ENCODE results near the gene CAPN12.

CAPN12 gene

DNA sequence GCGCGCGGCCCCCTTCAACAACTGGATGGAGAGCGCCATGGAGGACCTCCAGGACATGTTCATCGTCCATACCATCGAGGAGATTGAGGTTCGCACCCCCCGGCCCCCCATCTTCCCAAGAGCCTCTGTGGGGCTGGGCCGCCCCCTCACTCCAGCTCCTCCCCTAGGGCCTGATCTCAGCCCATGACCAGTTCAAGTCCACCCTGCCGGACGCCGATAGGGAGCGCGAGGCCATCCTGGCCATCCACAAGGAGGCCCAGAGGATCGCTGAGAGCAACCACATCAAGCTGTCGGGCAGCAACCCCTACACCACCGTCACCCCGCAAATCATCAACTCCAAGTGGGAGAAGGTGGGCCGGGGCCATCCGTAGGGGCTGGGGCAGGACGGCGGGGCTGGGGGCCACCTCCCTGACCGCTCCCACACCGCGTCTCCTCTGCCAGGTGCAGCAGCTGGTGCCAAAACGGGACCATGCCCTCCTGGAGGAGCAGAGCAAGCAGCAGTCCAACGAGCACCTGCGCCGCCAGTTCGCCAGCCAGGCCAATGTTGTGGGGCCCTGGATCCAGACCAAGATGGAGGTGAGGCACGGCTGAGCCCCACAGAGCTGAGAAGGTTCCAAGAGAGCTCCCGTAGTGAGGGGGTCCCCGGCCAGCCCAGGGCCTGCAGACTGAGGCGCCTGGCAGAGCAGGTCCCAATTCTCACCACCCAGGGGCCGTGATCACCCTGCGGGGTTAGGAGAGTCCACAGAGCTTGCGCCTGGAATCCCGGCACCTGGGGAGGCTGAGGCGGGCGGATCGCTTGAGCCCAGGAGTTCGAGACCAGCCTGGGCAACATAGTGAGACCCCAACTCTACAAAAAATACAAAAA lies 20.1 kb downstream of the CAPN12 start:
- DNase-seq (ENCODE audit: low read depth): no peak

DNA sequence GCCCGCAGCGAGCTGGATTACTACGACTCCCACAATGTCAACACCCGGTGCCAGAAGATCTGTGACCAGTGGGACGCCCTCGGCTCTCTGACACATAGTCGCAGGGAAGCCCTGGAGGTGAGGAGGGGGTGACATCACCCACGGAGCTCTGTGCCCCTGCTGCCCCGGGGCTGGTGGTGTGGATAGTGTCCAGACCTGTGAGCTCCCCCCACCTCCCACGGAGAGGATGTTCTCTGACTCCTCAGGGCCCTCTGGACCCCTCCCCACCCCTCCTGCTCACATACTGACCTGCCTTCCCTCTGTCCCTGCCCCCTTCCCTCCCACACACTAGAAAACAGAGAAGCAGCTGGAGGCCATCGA lies 20.7 kb downstream of the CAPN12 start:
- DNase-seq (ENCODE audit: low read depth): no peak

DNA sequence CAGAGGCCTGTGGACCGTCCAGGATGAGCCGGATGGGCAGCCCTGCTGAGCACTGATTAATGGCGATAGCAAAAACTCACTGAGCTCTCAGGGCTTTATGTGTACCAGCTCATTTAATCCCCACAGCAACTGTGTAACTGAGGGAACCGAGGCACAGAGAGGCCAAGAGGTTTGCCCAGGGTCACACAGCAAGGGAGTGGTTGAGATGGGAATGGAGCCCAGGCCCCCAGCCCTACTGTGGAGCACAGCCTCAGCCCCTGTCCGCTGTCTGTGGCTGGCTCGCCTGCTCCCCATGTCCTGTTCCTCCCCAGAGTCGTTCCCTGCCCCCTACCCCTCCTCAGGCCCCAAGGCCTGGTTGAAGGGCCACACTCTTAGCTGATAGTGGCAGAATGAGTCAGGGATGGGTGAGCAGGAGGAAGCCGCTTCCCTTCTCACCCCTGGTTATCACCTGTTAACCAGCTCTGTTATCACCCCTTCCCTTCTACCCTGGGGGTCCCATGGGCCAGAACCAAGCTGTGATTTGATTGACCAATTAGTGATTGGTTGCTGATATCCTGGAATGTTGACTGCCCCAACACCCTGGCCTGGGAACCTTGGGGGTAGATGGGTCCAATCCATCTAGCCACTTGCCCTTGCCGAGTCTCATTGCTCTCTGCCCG lies 21.2 kb downstream of the CAPN12 start:
- DNase-seq (ENCODE audit: low read depth): no peak

DNA sequence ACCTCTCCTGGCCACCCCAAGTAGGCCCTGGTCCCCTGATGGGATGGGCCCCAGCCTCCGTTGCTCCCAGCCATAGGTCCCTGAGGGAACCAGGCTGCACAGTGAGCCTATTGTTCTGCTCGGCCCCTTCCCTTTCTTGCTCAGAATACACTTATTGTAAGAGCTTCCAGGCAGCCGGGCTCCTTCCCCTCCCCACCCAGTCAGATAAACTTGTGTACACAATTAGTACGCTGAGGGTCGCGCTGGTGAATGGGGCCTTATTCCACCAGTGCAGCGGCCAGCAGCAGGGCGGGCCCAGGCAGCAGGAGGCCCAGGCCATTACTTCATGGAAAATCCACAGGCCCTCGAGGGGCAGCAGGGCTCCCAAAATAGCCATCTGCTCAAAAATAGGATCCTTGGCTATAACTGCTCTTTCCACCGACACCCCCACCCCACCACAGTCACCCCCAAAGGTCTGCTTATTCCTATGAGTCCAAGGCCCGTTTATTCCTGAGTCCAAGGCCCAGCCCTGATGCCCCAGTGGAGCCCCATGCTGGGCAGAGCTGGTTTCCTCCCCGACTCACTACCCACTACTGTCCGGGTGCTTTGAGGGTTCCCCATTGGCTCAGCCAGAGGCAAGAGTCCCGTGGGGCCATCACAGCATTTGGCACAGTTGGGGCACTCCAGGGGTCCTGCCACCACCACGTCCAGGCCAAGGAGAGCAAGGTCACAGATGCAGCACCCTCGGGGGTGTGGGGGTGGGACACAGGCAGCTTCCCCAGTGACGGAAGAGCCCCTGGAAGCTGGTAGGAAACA lies 22.1 kb downstream of the CAPN12 start:
- no peak for DNase-seq (ENCODE audit: low read depth)

DNA sequence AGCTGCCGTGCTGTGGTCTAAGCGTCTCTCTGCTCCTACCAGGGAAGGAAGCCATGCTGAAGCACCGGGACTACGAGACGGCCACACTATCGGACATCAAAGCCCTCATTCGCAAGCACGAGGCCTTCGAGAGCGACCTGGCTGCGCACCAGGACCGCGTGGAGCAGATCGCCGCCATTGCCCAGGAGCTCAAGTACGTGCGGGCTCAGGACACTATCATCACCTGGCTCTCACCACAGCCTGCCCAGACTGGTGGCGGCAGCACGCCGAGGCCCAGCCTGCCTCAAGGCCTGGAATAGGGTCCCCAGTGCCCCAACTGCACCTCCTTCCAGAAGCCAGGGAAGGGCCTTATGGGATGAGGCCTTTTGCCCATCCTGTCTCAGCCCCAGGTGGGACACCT lies 22.8 kb downstream of the CAPN12 start:
- no peak for DNase-seq (ENCODE audit: low read depth)

DNA sequence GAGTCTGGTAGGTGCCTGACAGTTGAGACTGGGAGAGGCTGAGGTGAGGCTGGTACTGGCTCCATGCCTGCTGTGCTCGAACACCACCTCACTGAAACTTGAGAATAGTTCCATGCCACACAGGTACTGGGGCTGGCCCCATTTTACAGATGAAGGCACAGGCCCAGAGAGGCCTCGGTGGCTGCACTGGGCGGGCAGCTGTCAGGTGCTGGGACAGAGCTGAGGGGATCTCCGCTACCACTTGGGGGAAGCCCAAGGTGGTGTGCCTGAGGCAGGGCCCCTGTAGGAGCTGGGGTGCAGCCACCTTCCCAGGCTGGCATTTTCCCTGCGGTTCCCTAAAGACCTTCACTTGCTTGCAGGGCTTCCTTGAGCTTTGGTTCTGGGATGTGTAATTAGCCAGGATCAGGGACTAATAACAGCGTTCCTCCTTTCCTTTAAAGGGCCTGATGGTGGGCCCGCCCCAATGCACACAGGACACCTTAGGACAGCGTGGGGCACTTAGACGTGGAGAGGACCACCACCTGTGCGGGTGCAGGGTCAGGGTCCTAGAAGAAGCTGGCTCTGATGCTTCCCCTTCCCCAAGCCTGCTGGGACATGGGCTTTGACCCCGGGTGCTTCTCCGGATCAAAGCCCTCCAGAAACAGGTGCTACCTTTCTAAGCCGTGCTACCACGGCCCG lies 23.6 kb downstream of the CAPN12 start:
- DNase-seq (ENCODE audit: low read depth): no peak

DNA sequence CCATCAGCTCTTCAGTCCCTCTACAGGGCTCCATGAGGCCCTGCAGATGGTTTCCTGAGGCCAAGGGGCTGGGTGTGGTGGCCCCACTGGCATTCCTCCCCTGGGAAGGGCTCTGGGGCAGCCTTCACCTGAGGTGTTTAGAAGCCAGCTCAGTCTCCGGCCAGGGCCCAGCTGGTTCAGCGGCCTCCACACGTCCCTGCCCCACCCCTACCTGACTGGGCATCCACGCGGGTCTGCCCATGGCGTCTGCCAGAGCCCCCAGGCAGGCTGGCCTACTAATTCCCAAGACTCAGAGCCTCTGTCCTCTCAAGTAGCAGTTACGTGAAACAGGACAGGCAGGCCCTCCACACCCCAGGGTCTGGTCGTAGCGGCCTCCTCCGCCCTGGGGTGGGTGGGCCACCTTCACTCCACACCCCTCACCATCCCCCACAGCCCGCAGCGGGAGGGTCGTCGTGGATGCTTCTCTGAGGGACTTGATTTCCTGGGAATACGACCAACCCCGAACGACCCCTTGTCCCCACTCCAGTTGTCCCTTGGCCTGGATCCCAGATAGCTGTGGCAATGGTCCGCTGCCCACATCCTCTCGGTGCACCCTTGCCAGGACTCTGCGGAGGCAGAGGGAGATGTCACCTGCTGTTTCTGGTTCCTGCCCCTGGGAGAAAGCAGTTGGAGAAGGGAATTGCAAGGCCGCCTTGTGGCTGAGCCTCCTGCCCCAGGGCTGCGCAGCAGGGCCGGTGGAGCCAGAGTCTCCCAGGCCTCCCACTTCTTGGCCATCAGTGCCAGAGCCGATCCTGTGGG lies 24.3 kb downstream of the CAPN12 start:
- no peak for DNase-seq (ENCODE audit: low read depth)

DNA sequence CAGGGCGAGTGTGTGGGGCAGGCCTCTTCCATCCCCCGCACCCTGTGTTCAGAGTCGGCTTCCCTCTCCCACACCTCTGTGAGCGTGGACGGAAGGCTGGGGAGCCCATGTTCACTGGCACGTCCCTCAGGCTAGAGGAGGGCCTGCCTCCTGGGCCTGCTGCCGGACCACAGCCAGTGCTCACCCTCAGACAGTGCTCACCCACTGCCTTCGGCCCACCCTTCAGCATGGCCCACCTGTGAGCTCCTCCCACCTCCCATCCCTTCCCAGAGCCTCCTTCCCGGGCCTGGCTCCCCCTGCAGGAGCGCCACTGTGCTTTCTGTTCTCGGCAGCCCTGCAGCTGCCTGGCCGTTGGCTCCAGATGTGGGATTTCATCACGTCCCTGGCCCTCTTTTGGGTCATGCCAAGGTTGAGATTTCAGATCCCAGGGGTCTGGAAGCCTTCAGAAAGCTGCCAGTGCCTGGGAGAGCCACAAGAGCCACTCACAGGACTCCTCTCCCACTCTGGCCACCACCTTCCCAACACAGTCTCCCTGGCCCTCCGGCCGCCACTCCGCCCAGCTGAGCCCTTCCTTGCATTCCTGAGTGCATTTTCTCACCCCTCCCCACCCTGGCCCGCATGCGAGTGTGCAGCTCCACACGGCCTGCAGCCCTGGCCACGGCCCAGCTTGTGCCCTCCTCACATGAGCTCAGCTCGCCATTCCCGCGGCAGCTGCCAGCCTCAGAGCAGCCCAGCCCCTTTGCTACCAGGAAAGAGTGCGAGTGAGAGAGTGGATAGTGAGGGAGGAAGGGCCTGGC lies 25.3 kb downstream of the CAPN12 start:
- DNase-seq (ENCODE audit: low read depth): no peak

DNA sequence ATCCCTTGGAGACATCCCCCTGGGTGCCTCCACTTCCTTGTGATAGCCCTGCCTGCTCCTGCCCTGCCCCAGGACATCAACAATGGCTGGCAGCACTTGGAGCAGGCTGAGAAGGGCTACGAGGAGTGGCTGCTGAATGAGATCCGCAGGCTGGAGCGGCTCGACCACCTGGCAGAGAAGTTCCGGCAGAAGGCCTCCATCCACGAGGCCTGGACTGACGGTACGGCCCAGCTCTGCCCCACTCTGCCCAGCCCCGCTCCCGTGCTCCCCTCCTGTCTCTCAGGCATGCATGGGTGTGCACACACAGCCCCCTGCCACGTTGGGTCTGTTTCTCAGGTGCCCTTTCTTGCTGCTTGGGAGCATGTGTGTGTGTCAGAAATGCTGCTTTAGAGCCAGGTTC lies 26.4 kb downstream of the CAPN12 start:
- no peak for DNase-seq (ENCODE audit: low read depth)

DNA sequence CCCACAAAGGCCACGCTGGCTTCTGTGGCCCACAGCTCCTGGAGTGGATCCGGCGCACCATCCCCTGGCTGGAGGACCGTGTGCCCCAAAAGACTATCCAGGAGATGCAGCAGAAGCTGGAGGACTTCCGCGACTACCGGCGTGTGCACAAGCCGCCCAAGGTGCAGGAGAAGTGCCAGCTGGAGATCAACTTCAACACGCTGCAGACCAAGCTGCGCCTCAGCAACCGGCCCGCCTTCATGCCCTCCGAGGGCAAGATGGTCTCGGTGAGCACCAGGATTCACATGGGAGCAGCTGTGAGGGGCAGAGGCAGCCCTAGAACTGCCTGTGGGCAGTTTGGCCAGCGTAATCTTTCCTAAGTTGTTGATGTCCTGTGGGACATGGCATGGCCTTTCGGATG lies 27.2 kb downstream of the CAPN12 start:
- no peak for DNase-seq (ENCODE audit: low read depth)

DNA sequence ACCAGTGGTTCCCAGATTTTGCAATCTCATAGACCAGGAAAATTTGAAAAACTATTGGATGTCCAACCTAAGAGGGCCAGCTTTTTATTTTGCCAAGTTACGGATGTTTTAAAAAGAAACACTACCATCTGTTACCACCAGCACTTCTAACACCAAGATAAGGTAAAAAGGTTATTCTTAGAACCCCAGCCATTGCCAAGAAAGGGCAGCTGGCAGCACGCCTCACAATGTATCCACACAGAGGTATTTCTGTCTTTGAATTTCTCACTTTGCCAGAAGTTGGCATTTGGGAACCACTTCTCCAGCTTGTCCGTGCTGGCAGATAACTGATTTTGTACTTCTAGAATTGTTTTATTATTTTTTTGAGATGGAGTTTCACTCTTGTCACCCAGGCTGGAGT lies 28.7 kb downstream of the CAPN12 start:
- DNase-seq (ENCODE audit: low read depth): no peak

DNA sequence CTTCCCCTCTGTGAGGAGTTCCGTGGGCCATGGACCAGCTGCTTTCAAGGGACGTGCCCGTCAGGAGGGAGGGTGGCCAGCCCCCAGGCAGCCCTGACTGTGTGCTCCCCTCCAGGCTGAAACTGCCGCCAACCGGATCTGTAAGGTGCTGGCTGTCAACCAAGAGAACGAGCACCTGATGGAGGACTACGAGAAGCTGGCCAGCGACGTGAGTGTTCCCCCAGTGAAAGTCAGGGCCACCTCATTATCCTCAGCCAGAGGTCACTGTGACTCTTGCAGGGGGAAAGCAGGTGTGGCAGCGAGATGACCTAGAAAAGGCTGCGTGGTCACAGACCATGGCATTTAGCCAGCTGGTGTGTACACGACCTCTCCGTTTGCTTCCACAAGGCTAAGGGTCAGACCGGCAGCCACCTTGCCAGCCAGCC lies 29.9 kb downstream of the CAPN12 start:
- DNase-seq (ENCODE audit: low read depth): no peak

DNA sequence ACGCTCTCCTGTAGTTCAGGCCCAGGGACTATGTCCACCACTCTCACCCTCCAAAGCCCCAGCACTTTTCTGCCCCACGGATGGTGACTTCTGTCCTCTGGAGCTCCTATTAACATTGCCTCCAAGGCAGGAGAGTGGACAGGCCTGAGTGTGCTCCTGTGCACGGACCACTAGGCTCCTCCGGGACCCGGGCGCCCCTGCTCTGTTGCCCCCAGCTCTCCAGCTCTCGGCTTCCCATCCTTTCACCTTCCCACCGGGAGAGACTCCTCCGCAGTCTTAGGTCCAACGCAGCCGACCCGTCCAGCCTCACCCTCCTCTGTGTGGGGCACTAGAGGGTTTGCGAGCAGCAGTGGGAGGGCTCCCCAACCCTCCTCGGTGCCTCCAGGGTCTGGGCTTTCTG lies 30.4 kb downstream of the CAPN12 start:
- no peak for DNase-seq (ENCODE audit: low read depth)

DNA sequence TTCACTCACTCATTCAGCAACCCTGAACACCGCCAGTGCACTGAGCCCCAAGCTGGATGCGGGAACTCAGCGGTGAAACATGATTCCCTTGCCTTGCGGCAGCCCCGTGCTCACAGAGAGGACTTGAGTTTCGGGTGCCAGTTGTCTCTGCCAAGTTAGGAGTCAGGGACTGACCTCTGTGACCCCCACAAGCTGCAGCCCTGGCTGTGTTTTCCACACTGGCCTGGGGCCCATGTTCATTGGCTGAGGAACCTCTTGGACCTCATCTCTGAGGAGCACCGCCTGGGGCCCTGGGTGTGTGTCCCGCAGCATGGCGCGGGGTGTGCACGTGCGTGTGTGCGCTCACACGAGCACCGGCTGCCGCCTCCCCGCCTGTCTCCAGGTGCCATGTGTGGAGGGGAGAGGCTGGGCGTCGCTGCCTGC lies 31.0 kb downstream of the CAPN12 start:
- DNase-seq (ENCODE audit: low read depth): no peak

DNA sequence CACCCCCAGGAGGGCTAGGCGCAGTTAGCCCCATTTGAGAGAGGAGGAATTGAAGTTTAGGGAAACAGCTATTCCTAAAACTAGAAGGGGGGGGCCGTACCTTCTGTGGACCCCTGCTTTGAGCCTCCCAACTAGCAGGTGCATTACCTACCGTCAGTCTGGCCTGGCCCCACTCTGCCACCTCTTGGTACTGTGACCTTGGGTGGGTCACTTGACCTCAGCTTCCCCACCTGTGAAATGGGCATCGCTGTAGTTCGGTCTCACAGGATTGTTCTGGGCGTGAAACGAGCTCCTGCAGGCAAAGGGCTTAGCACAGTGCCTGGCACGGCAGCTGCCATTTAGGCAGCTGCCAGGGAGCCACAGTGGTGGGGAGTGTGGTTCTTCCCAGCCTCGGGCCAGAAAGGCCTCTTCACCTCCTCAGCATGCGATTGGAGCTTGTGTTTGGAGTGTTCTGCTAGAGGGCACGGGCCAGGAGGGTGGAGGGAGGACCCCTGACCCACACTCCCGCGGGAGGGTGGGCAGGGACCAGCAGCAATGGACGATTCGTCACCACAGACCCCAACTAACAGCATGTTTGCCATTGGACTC lies 32.0 kb downstream of the CAPN12 start:
- DNase-seq (ENCODE audit: low read depth): no peak

DNA sequence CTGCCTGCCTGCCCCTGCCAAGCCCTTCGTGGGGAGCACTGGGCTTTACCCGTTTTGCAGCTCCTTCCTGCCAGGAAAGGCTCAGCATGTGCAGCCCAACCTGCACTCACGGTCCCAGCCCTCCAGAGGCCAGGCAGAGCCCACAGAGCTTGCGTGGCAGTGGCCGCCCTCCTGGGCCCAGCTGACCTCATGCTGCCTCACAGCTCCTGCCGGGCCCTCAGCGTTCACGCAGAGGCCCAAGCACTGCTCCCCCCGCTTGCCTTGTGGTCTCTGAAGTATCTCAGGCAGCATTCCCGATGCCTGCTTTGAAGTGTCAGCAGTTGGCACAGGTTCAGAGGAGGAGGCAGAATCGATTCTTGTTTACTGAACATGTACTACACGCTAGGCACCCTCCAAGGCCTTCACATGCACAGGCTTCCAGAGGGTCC lies 32.5 kb downstream of the CAPN12 start:
- DNase-seq (ENCODE audit: low read depth): no peak

DNA sequence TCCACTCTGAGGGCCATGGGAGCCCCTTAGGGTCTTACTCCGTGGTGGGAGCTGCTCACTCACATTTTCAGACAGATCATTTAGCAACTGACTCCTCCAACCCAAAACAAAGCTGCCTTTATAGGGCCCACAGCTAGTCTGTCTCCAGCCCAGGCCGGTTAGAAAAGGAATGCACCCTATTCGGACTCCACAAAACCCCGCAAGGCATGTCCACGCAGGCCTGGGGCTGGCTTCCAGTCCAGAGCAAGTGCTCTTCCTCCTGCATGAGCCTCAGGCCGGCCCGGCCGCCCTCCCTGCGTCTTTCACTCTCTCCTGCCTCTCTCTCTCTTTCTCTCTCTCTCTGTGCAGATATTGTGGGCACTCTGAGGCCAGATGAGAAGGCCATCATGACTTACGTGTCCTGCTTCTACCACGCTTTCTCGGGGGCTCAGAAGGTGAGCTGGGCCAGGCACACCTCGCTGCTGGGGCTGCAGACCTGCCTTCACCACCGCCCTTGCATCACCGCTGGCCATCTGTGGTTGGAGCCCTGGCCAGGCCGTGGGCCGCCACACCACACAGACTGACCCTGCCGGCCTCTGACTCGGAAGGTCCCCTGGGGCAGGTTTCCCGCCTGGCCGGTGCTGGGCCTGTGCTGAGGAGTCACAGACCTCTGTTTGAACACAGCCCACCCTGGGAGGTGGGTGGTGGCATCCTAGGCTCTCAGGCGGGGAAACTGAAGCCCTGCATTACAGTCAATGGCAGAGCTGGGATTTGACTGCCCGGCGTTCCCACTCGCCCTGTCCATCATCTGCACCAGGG lies 33.1 kb downstream of the CAPN12 start:
- DNase-seq (ENCODE audit: low read depth): no peak

DNA sequence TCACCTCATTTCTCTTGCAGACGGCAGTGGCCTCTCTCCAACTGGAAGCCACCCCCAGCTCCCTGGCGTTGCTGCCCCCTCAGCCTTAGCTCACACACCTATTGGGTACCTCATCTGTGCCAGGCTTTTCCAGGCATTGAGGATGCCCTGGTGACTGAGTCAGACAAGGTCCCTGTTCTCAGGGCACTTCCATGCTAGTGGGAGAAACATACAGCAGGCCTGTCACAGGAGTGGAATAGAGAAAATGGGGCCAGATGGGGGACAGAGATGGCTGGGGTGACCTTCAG lies 33.9 kb downstream of the CAPN12 start:
- DNase-seq (ENCODE audit: low read depth): no peak

DNA sequence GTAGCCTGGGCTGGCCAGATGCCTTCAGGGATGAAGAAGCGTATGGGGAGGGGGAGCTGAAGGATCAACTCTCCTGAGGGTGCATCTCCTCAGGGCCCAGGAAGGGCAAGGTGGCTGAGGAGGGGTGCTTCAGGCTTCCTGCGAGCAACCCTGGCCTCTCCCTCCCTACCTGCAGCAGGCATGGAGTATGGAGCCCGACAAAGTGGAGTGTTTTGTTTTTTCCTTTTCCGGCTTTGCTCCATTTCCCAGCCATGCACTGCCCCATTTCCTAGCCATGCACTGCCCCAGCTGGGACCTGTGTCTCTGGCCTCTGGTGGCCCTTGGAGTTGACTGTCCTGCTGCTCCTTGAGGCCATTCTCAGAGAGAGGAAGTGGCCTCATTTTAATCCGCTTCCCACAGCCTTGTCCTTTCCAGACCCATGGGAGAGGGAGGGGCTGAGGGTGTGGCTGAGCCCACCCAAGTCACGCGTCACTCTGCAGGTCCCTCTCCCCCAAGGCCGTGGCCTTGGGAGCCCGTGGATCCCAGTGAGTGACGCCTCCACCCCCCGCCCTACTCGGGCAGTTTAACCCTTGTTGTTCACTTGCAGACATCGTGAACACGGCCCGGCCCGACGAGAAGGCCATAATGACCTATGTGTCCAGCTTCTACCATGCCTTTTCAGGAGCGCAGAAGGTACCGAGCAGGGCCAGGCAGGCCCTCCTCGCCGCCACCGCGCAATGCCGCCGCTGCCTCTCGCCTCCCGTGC lies 34.4 kb downstream of the CAPN12 start:
- no peak for DNase-seq (ENCODE audit: low read depth)
